Smooth muscle cell (in vitro differentiated cells): Measurements from ENCODE around the gene MXRA7. TPM values are rescaled to one million over a fixed set of nuclear protein-coding genes. Genes with fewer than 3 reads are reported as not detected.
"Not testable (repeated sequence)": the region's sequence is repeated elsewhere in the genome, so short reads cannot be mapped to it uniquely, and the experiment has no call there.

Experiments
- DNase-seq: peaks from one replicate; lab custom pipeline; 2025; ENCODE audit not compliant: unreplicated experiment; lab: John Stamatoyannopoulos, UW
- H2AFZ ChIP-seq: fragments of 200-600 bp; sonication (generic); 2 replicates; pipeline ENCODE4 v1.6.0; 2016; ENCODE audit warnings: antibody characterized with exemption, low read depth, mild to moderate bottlenecking
- H3F3A ChIP-seq: fragments of 200-600 bp; sonication (generic); 2 replicates; pipeline ENCODE4 v1.6.0; 2017; ENCODE audit warnings: antibody characterized with exemption, low read depth
- H3K27ac ChIP-seq: fragments of 200-600 bp; sonication (generic); 2 replicates; pipeline ENCODE4 v1.5.1; 2016; ENCODE audit warnings: low read depth, mild to moderate bottlenecking
- H3K27me3 ChIP-seq: fragments of 200-600 bp; sonication (generic); 2 replicates; pipeline ENCODE4 v1.6.1; 2016; ENCODE audit warnings: low read depth, mild to moderate bottlenecking
- H3K36me3 ChIP-seq: fragments of 200-600 bp; sonication (generic); 2 replicates; pipeline ENCODE4 v1.5.1; 2016; ENCODE audit warnings: low read depth
- H3K4me1 ChIP-seq: fragments of 200-600 bp; sonication (generic); 2 replicates; pipeline ENCODE4 v1.5.1; 2016; ENCODE audit warnings: low read depth
- H3K4me2 ChIP-seq: fragments of 200-600 bp; sonication (generic); 2 replicates; pipeline ENCODE4 v1.6.0; 2016; ENCODE audit warnings: mild to moderate bottlenecking
- H3K4me3 ChIP-seq: fragments of 200-600 bp; sonication (generic); 2 replicates; pipeline ENCODE4 v1.5.1; 2016; ENCODE audit warnings: mild to moderate bottlenecking
- H3K79me2 ChIP-seq: fragments of 200-600 bp; sonication (generic); 2 replicates; pipeline ENCODE4 v1.6.0; 2016; ENCODE audit warnings: low read depth, mild to moderate bottlenecking
- H3K9ac ChIP-seq: fragments of 200-600 bp; sonication (generic); 2 replicates; pipeline ENCODE4 v1.6.0; 2016; ENCODE audit warnings: low read depth
- H3K9me3 ChIP-seq: fragments of 200-600 bp; sonication (generic); replicated peaks from 2 replicates; pipeline ENCODE4 v1.5.1; 2016; ENCODE audit warnings: low read depth
- H4K20me1 ChIP-seq: fragments of 200-600 bp; sonication (generic); 2 replicates; pipeline ENCODE4 v1.6.0; 2016; ENCODE audit warnings: low read depth
- CTCF ChIP-seq: fragments of 200-600 bp; sonication (generic); IDR thresholded peaks from 2 replicates; pipeline ENCODE4 v1.5.1; 2017; ENCODE audit warnings: borderline replicate concordance, mild to moderate bottlenecking, antibody characterized with exemption; ENCODE audit not compliant: insufficient read depth, poor library complexity, severe bottlenecking
- WGBS: methylation state at CpG from one replicate; pipeline ENCODE4 v1.1.7; 2016; ENCODE audit warnings: low lambda C conversion rate; 5-methylcytosine and 5-hydroxymethylcytosine counted together
- polyA plus RNA-seq: library from polyadenylated mRNA; unstranded; fragments of >200 nt; fragmentation: Nextera tagmentation; extraction: Ambion mirVana; gene quantifications from 2 replicates; pipeline ENCODE4 v1.2.1, GENCODE V29; 2016
- total RNA-seq: library from RNA; depleted of rRNA; stranded (reverse); fragments of >200 nt; gene quantifications from 2 replicates; pipeline ENCODE4 v1.2.3, GENCODE V29; 2014

The MXRA7 gene
- total and polyA plus RNA-seq, 2 experiments from 2014 or later, result 134 to 158 TPM

GRCh38 chr17:76744747-76745146 is 34.0 kb upstream of the MXRA7 start:
- H3K27me3 ChIP-seq, result no peaks in the 10 kb centered on the region
- no peak overlapping the region for H3K27ac ChIP-seq
- no peak for DNase-seq
- no peak for TF ChIP-seq CTCF
- no peaks in the 10 kb centered on the region for H3F3A ChIP-seq
- 98% methylated on average over 2 of the region's 2 CpGs for WGBS
- no peak overlapping the region for H3K4me2 ChIP-seq
- peaks cover 2% of the 10 kb centered on the region for H3K4me1 ChIP-seq
- H2AFZ ChIP-seq, result no peak overlapping the region
- H3K9ac ChIP-seq, result no peak overlapping the region
- H3K36me3 ChIP-seq, result peaks cover 14% of the 10 kb centered on the region
- no peaks in the 10 kb centered on the region for H4K20me1 ChIP-seq
- H3K9me3 ChIP-seq, result no peaks in the 10 kb centered on the region
- H3K4me3 ChIP-seq, result no peak overlapping the region
- peaks cover 14% of the 10 kb centered on the region for H3K79me2 ChIP-seq

GRCh38 chr17:76742958-76743357 is 32.2 kb upstream of the MXRA7 start:
- H3K36me3 ChIP-seq, result peaks cover 14% of the 10 kb centered on the region
- no peak overlapping the region for H3K27ac ChIP-seq
- no peaks in the 10 kb centered on the region for H3K9me3 ChIP-seq
- H3K9ac ChIP-seq, result no peak overlapping the region
- no peaks in the 10 kb centered on the region for H4K20me1 ChIP-seq
- H3K4me1 ChIP-seq, result peaks cover 16% of the 10 kb centered on the region
- H3K4me2 ChIP-seq, result no peak overlapping the region
- TF ChIP-seq CTCF, result no peak
- H3F3A ChIP-seq, result peaks cover 4% of the 10 kb centered on the region
- DNase-seq, result no peak
- peaks cover 25% of the 10 kb centered on the region for H3K79me2 ChIP-seq
- no peaks in the 10 kb centered on the region for H3K27me3 ChIP-seq
- no peak overlapping the region for H2AFZ ChIP-seq
- H3K4me3 ChIP-seq, result no peak overlapping the region

- peaks cover 14% of the 10 kb centered on the region for H3K36me3 ChIP-seq
- DNase-seq, result no peak
- no peaks in the 10 kb centered on the region for H3K9me3 ChIP-seq
- no peak overlapping the region for H2AFZ ChIP-seq
- H3K4me2 ChIP-seq, result peak overlapping the region; percentile 66
- H4K20me1 ChIP-seq, result peaks cover 8% of the 10 kb centered on the region
- peak overlapping the region; percentile 25 for H3K4me3 ChIP-seq
- H3K27me3 ChIP-seq, result no peaks in the 10 kb centered on the region
- peaks cover 35% of the 10 kb centered on the region for H3K79me2 ChIP-seq
- H3K27ac ChIP-seq, result peak overlapping the region; percentile 7
- peaks cover 11% of the 10 kb centered on the region for H3F3A ChIP-seq
- no peak for TF ChIP-seq CTCF
- H3K4me1 ChIP-seq, result peaks cover 16% of the 10 kb centered on the region
- H3K9ac ChIP-seq, result no peak overlapping the region
- WGBS, result 41% methylated on average over 5 of the region's 5 CpGs
These were observed 29.8 kb upstream of the MXRA7 start for GRCh38 chr17:76740329-76741118.

- Histone ChIP-seq H3K79me2 (peaks cover 43% of the 10 kb centered on the region), H3K4me2 (peak overlapping the region; percentile 91), H3K4me3 (peak overlapping the region; percentile 91), H3K4me1 (peaks cover 25% of the 10 kb centered on the region), H3F3A (peaks cover 20% of the 10 kb centered on the region), H4K20me1 (peaks cover 17% of the 10 kb centered on the region), H3K27ac (peak overlapping the region; percentile 7)
- H3K9ac ChIP-seq, H3K9me3 ChIP-seq, DNase-seq, H3K36me3 ChIP-seq, H3K27me3 ChIP-seq, H2AFZ ChIP-seq: not testable (repeated sequence)
- 84% methylated on average over 17 of the region's 17 CpGs for WGBS
These were observed 28.9 kb upstream of the MXRA7 start for GRCh38 chr17:76739568-76740115.
